SK-N-SH treated with all-trans-retinoic acid at 6 μM for 48 hours (cell line): Measurements from ENCODE around the gene CYP24A1.
A peak's percentile ranks its signal among the peaks of the same experiment; 100 is the strongest.

Experiments used
- ATAC-seq: fragments of 200-7000 bp; cut with Tn5 transposase; 3 replicates; pipeline ENCODE4 v1.9.1; 2020; ENCODE audit warnings: mild to moderate bottlenecking, moderate library complexity
- ARNTL ChIP-seq: fragments of 450-650 bp; formaldehyde crosslinking; IDR thresholded peaks from 2 replicates; pipeline ENCODE4 v1.5.0; 2020; ENCODE audit warnings: low read depth, mild to moderate bottlenecking, moderate library complexity, borderline replicate concordance
- BACH2 ChIP-seq: fragments of 250-450 bp; sonication (Bioruptor Pico); IDR thresholded peaks from 2 replicates; pipeline ENCODE4 v1.9.0; 2021; ENCODE audit warnings: mild to moderate bottlenecking, borderline replicate concordance
- CSDC2 ChIP-seq: fragments of 250-450 bp; sonication (Bioruptor Pico); IDR thresholded peaks from 2 replicates; pipeline ENCODE4 v1.5.0; 2020; ENCODE audit warnings: mild to moderate bottlenecking, moderate library complexity
- ESRRG ChIP-seq: fragments of 250-450 bp; sonication (Bioruptor Pico); IDR thresholded peaks from 2 replicates; pipeline ENCODE4 v1.6.1; 2021; ENCODE audit warnings: mild to moderate bottlenecking
- GLIS3 ChIP-seq: fragments of 250-450 bp; sonication (Bioruptor Pico); IDR thresholded peaks from 2 replicates; pipeline ENCODE4 v1.5.0; 2020; ENCODE audit warnings: mild to moderate bottlenecking, moderate library complexity
- ISL1 ChIP-seq: fragments of 250-450 bp; sonication (Bioruptor Pico); IDR thresholded peaks from 2 replicates; pipeline ENCODE4 v2.1.2; 2022; ENCODE audit warnings: mild to moderate bottlenecking, moderate library complexity
- OSR1 ChIP-seq: fragments of 250-450 bp; sonication (Bioruptor Pico); IDR thresholded peaks from 2 replicates; pipeline ENCODE4 v1.8.0; 2022; ENCODE audit warnings: moderate library complexity, mild to moderate bottlenecking, inconsistent platforms
- PPARA ChIP-seq: fragments of 250-450 bp; sonication (Bioruptor Pico); IDR thresholded peaks from 2 replicates; pipeline ENCODE4 v1.5.0; 2020; ENCODE audit warnings: mild to moderate bottlenecking, borderline replicate concordance
- RARB ChIP-seq: fragments of 250-450 bp; sonication (Bioruptor Pico); IDR thresholded peaks from 2 replicates; pipeline ENCODE4 v1.8.0; 2021; ENCODE audit warnings: mild to moderate bottlenecking, moderate library complexity
- SNAI2 ChIP-seq: fragments of 250-450 bp; sonication (Bioruptor Pico); IDR thresholded peaks from 2 replicates; pipeline ENCODE4 v1.5.0; 2020; ENCODE audit warnings: mild to moderate bottlenecking, moderate library complexity
- TCF4 ChIP-seq: fragments of 250-450 bp; sonication (Bioruptor Pico); IDR thresholded peaks from 2 replicates; pipeline ENCODE4 v1.8.0; 2021; ENCODE audit warnings: mild to moderate bottlenecking, moderate library complexity, borderline replicate concordance
- TOX ChIP-seq: fragments of 250-450 bp; sonication (Bioruptor Pico); IDR thresholded peaks from 2 replicates; pipeline ENCODE4 v1.8.0; 2021; ENCODE audit warnings: mild to moderate bottlenecking, moderate library complexity, borderline replicate concordance
- ZC3H10 ChIP-seq: fragments of 250-450 bp; sonication (Bioruptor Pico); IDR thresholded peaks from 2 replicates; pipeline ENCODE4 v1.5.1; 2021; ENCODE audit warnings: mild to moderate bottlenecking, moderate library complexity
- ZFP3 ChIP-seq: fragments of 250-450 bp; sonication (Bioruptor Pico); IDR thresholded peaks from 2 replicates; pipeline ENCODE4 v1.5.0; 2020; ENCODE audit warnings: mild to moderate bottlenecking, moderate library complexity
- ZFP30 ChIP-seq: fragments of 450-650 bp; formaldehyde crosslinking; IDR thresholded peaks from 2 replicates; pipeline ENCODE4 v1.5.0; 2022; ENCODE audit warnings: mild to moderate bottlenecking, moderate library complexity
- ZNF70 ChIP-seq: fragments of 450-650 bp; formaldehyde crosslinking; IDR thresholded peaks from 2 replicates; pipeline ENCODE4 v1.5.0; 2020; ENCODE audit warnings: mild to moderate bottlenecking, moderate library complexity
- ZNF8 ChIP-seq: fragments of 450-650 bp; formaldehyde crosslinking; IDR thresholded peaks from 2 replicates; pipeline ENCODE4 v1.5.0; 2020; ENCODE audit warnings: mild to moderate bottlenecking, moderate library complexity
- TF ChIP-seq, protein P1 (sequence below): fragments of 250-450 bp; sonication (Bioruptor Pico); IDR thresholded peaks from 2 replicates; pipeline ENCODE4 v1.8.0; 2021; ENCODE audit warnings: low read depth, mild to moderate bottlenecking, moderate library complexity, borderline replicate concordance
- TF ChIP-seq, protein P2 (sequence below): fragments of 250-450 bp; sonication (Bioruptor Pico); IDR thresholded peaks from 2 replicates; pipeline ENCODE4 v1.5.1; 2021; ENCODE audit warnings: mild to moderate bottlenecking, moderate library complexity
- TF ChIP-seq, protein P3 (sequence below): fragments of 250-450 bp; sonication (Bioruptor Pico); IDR thresholded peaks from 2 replicates; pipeline ENCODE4 v1.5.1; 2020; ENCODE audit warnings: low read depth, mild to moderate bottlenecking, moderate library complexity
- TF ChIP-seq, protein P4 (sequence below): fragments of 250-450 bp; sonication (Bioruptor Pico); IDR thresholded peaks from 2 replicates; pipeline ENCODE4 v1.8.0; 2020; ENCODE audit warnings: mild to moderate bottlenecking, moderate library complexity, borderline replicate concordance

Gene CYP24A1

DNA sequence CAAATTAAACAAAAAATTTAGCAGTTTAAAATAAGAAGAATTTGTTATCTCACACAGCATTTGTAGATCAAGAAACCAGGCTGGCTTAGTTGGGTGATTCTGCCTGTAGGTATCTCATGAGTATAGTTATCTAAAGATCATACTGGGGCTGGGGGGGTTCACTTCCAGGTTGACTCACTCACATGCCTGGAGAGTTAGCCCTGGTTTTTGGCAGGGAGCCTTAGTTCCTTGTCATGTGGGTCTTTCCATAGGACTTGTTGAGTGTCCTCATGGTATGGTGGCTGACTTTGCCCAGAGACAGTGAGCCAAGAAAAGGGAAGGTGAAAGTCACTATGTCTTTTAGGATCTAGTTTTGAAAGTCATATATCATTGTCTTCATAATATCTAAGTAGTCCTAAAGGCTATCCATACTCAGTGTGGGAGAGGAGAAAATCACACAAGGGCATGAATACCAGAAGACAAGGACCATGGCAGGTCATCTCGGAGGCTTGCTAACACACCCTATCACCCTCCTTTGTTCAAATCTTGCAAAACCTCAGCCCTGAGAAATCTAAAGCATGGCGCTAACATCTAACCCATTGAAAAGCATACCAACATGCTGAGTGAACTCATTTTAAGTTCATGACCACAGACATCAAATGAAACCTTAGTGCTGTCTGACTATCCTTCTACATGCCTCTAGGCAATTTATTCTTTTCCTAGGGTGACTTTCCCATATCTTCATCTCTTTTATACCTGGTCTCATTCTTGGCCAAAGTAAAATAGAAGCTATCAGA is 39.2 kb downstream of the CYP24A1 start:
- no peak for ATAC-seq
- TF ChIP-seq, protein P1, sequence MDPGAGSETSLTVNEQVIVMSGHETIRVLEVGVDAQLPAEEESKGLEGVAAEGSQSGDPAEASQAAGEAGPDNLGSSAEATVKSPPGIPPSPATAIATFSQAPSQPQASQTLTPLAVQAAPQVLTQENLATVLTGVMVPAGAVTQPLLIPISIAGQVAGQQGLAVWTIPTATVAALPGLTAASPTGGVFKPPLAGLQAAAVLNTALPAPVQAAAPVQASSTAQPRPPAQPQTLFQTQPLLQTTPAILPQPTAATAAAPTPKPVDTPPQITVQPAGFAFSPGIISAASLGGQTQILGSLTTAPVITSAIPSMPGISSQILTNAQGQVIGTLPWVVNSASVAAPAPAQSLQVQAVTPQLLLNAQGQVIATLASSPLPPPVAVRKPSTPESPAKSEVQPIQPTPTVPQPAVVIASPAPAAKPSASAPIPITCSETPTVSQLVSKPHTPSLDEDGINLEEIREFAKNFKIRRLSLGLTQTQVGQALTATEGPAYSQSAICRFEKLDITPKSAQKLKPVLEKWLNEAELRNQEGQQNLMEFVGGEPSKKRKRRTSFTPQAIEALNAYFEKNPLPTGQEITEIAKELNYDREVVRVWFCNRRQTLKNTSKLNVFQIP (CRISPR knock-in tag): no peak

DNA sequence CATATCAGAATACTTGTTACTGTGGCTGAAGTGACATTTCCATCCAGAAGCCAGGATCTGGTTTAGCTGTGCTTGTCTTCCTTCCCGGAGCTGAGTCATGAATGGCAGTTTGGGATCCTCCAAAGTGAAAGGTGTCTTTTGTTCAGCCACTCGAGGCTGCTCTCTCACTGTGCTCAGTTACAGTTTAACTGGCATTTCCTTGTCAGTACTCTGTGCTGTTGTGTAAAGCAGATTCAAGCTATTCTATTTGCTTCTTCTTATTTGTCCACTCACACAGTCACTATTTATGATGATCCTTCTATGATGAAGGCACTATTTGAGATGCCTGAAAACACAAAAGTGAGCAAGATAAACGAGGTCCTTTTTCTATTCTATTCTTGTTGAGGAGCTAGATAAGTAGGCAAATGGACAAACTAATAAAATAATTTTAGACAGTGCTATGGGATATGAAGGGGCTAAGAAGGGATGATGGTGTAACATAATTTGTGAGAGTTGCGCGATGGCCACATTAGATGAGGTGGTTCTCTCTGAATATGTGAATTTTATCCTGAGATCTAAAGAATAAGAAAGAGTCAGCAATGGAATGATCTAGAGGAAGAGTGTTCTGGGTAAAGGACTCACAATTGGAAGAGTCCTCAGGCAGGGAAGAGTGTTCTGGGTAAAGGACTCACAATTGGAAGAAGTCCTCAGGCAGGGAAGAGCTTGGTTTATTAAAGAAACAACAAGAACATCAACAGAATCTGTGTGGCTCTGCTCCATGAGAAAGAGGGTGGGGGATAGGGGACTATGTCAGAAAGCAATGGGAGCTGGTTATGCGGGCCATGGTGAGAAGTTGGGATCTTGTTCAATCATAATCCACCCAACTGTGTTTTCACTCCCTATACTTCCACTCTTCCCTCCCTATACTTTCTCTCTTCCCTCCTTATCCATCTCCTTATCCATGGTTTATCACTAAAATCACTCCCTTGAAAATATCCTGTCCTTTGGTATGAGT is 40.1 kb downstream of the CYP24A1 start:
- TF ChIP-seq, protein P2, sequence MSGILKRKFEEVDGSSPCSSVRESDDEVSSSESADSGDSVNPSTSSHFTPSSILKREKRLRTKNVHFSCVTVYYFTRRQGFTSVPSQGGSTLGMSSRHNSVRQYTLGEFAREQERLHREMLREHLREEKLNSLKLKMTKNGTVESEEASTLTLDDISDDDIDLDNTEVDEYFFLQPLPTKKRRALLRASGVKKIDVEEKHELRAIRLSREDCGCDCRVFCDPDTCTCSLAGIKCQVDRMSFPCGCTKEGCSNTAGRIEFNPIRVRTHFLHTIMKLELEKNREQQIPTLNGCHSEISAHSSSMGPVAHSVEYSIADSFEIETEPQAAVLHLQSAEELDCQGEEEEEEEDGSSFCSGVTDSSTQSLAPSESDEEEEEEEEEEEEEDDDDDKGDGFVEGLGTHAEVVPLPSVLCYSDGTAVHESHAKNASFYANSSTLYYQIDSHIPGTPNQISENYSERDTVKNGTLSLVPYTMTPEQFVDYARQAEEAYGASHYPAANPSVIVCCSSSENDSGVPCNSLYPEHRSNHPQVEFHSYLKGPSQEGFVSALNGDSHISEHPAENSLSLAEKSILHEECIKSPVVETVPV (CRISPR knock-in tag): no peak
- TF ChIP-seq ZC3H10 (CRISPR knock-in tag) (no peak), SNAI2 (CRISPR knock-in tag) (no peak), BACH2 (no peak), ZNF70 (no peak), ZNF8 (CRISPR knock-in tag) (no peak), ESRRG (CRISPR knock-in tag) (no peak), GLIS3 (no peak)
- TF ChIP-seq, protein P1 (CRISPR knock-in tag): no peak
- TF ChIP-seq, protein P3, sequence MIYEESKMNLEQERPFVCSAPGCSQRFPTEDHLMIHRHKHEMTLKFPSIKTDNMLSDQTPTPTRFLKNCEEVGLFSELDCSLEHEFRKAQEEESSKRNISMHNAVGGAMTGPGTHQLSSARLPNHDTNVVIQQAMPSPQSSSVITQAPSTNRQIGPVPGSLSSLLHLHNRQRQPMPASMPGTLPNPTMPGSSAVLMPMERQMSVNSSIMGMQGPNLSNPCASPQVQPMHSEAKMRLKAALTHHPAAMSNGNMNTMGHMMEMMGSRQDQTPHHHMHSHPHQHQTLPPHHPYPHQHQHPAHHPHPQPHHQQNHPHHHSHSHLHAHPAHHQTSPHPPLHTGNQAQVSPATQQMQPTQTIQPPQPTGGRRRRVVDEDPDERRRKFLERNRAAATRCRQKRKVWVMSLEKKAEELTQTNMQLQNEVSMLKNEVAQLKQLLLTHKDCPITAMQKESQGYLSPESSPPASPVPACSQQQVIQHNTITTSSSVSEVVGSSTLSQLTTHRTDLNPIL: no peak
- TF ChIP-seq, all 23 proteins: peak for 0
- peak; percentile 52 for ATAC-seq

DNA sequence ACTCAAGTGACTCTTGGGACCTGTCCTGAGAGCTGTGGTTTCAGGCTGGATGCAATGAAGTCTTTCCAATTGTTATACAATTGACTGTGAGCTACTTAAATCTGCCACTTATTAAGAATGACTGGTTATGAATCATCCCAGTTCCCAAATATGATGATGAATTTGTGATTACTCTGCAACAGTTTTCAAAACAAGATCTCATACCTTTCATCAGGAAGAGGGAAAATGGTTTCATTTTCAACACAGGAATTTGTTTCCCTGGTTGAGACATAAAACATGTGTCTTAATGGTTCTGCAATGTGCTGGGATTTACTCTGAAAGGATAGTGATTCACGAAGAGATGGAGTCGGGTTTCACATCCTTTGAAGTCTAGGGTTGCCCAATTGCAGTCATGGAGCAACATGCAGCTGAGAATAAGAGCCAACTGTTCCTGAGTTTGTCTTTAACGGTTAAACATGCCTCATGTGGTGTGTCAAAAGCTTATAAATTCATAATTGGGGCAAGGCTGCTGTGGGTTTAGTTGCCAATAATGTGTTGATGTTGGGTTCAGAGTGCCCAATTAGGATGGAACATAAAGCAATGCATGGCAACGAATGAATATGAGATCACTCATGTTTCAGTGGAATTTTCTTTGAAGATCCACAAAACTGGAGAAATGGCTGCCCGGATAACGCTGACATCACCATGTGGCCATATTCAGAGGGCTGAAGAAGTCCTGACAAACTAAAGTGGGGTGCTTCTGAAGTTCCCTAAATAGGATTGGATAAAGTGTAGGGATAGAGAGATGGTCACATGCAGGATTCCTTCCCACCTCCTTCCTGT is 41.0 kb downstream of the CYP24A1 start:
- peak; percentile 97 for ATAC-seq
- TF ChIP-seq PPARA (CRISPR knock-in tag): no peak
- TF ChIP-seq CSDC2 (CRISPR knock-in tag): 0 out of 2 replicates have a peak, but pooled peaks have one; percentile 28
- peak; percentile 22; the same call in 1 of the 2 replicates for TF ChIP-seq ZC3H10 (CRISPR knock-in tag)
- TF ChIP-seq ISL1 (CRISPR knock-in tag): peak; percentile 92

DNA sequence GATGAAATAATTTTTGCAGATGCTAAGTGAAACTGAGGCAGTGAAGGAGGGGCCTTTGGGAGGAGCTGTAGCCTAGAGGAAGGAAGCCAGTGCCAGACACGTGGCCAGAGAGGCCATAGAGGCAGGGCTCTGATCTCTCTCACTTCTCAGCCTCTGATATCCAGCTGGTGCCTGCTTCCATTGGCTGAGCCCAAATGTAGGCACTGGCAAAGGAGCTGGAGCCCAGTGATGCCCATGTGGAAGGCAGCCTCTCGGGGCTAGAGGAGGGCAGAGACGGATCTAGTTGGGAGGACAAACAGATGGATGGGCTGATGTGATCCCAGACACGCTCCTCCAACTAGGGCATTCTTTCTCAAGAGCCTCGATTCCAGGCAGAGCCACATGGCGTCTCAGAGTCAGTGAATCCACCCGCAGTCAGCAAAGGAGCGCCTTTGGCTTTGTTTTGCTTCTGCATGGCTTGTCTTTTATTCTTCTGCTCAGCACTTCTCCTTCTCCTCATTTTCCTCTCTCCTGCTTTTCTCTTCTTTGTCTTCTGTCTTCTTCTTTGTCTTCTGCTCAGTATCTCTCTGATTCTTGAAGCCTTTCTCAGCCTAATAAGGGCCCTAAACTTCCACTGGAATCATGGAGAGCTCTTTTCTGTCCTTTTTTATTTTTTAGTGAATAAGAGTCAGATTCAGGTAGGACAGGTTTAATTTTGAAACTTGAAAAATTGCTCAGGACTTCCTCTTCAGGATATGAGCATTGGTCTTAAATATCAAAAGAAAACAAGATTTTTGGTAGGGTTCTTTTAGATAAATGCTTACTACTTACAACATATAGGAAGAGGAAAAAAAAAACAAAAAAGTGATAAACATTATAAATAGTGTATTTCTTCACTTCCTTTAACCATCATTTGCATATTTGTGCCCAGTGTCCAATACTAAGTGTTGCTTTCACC is 41.8 kb downstream of the CYP24A1 start:
- ATAC-seq: no peak
- TF ChIP-seq ESRRG (CRISPR knock-in tag): no peak
- no peak for TF ChIP-seq TOX (CRISPR knock-in tag)
- no peak for TF ChIP-seq BACH2
- no peak for TF ChIP-seq PPARA (CRISPR knock-in tag)
- TF ChIP-seq RARB (CRISPR knock-in tag): no peak
- no peak for TF ChIP-seq TCF4 (CRISPR knock-in tag)
- no peak for TF ChIP-seq ARNTL (CRISPR knock-in tag)
- no peak for TF ChIP-seq ZFP30 (CRISPR knock-in tag)
- TF ChIP-seq ZNF8 (CRISPR knock-in tag): no peak
- TF ChIP-seq GLIS3: no peak
- TF ChIP-seq, protein P4, sequence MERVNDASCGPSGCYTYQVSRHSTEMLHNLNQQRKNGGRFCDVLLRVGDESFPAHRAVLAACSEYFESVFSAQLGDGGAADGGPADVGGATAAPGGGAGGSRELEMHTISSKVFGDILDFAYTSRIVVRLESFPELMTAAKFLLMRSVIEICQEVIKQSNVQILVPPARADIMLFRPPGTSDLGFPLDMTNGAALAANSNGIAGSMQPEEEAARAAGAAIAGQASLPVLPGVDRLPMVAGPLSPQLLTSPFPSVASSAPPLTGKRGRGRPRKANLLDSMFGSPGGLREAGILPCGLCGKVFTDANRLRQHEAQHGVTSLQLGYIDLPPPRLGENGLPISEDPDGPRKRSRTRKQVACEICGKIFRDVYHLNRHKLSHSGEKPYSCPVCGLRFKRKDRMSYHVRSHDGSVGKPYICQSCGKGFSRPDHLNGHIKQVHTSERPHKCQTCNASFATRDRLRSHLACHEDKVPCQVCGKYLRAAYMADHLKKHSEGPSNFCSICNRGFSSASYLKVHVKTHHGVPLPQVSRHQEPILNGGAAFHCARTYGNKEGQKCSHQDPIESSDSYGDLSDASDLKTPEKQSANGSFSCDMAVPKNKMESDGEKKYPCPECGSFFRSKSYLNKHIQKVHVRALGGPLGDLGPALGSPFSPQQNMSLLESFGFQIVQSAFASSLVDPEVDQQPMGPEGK (CRISPR knock-in tag): no peak
- no peak for TF ChIP-seq ISL1 (CRISPR knock-in tag)
- no peak for TF ChIP-seq CSDC2 (CRISPR knock-in tag)
- no peak for TF ChIP-seq SNAI2 (CRISPR knock-in tag)
- TF ChIP-seq, protein P3: no peak
- no peak for TF ChIP-seq OSR1
- no peak for TF ChIP-seq ZFP3 (CRISPR knock-in tag)
- TF ChIP-seq ZNF70: no peak
